Endometrial microvascular endothelial cells (primary cell): ENCODE data around the gene ITGB3. TPM values are rescaled to one million over a fixed set of nuclear protein-coding genes. Genes with fewer than 3 reads are reported as not detected.
"Not testable (repeated sequence)": the region's sequence is repeated elsewhere in the genome, so short reads cannot be mapped to it uniquely, and the experiment has no call there.

Source experiments
- in situ Hi-C: cut with HindIII; loops from 2 replicates; pipeline ENCODE4 v1.10.0; 2017; ENCODE audit warnings: low sequenced_read_pairs, low pct_unique_long_range_greater_than_20kb; ENCODE audit errors: inconsistent ontology term
- total RNA-seq: library from RNA; depleted of rRNA; stranded (reverse); fragments of >200 nt; gene quantifications from one replicate; pipeline ENCODE4 v1.2.3, GENCODE V29; 2015; ENCODE audit errors: inconsistent ontology term

ITGB3 gene
- total RNA-seq, 1 donor from 2014 or later, result 54.7 TPM

GRCh38 chr17:47268964-47269363 lies 15.3 kb downstream of the ITGB3 start:
- in situ Hi-C loops, result not testable (repeated sequence)

GRCh38 chr17:47269561-47270280 lies 16.1 kb downstream of the ITGB3 start:
- in situ Hi-C loops, result not testable (repeated sequence)

- in situ Hi-C loops, result no loop called here
Measured at GRCh38 chr17:47270946-47271705, 17.5 kb downstream of the ITGB3 start.

- in situ Hi-C loops, result no loop called here
Measured at GRCh38 chr17:47272491-47272890, 18.9 kb downstream of the ITGB3 start.

GRCh38 chr17:47273245-47273644 lies 19.6 kb downstream of the ITGB3 start:
- in situ Hi-C loops, result no loop called here

GRCh38 chr17:47274319-47275069 lies 20.9 kb downstream of the ITGB3 start:
- in situ Hi-C loops, result no loop called here

GRCh38 chr17:47275245-47275984 lies 21.8 kb downstream of the ITGB3 start:
- in situ Hi-C loops, result no loop called here

- in situ Hi-C loops, result no loop called here
Measured at GRCh38 chr17:47276444-47276843, 22.8 kb downstream of the ITGB3 start.

- in situ Hi-C loops, result no loop called here
Measured at GRCh38 chr17:47276868-47277267, 23.2 kb downstream of the ITGB3 start.

- in situ Hi-C loops, result no loop called here
Measured at GRCh38 chr17:47277921-47278320, 24.3 kb downstream of the ITGB3 start.

GRCh38 chr17:47278561-47278960 lies 24.9 kb downstream of the ITGB3 start:
- in situ Hi-C loops, result no loop called here

GRCh38 chr17:47279062-47279801 lies 25.6 kb downstream of the ITGB3 start:
- in situ Hi-C loops, result no loop called here

GRCh38 chr17:47280072-47280811 lies 26.6 kb downstream of the ITGB3 start:
- in situ Hi-C loops, result no loop called here

- in situ Hi-C loops, result no loop called here
Measured at GRCh38 chr17:47281216-47281615, 27.6 kb downstream of the ITGB3 start.

- in situ Hi-C loops, result no loop called here
Measured at GRCh38 chr17:47285003-47285402, 31.4 kb downstream of the ITGB3 start.

GRCh38 chr17:47286198-47286914 lies 32.7 kb downstream of the ITGB3 start:
- in situ Hi-C loops, result no loop called here

GRCh38 chr17:47287068-47287467 lies 33.4 kb downstream of the ITGB3 start:
- in situ Hi-C loops, result no loop called here
